ENCODE data around the gene CALN1. TPM values are rescaled to one million over a fixed set of nuclear protein-coding genes. Genes with fewer than 3 reads are reported as not detected.

Gene CALN1
- total and polyA plus RNA-seq, 2 of the 8 experiments (the other 6 are each of a cell fraction or from before 2014, with no cell fraction given) = 6.4 to 15.2 TPM

DNA sequence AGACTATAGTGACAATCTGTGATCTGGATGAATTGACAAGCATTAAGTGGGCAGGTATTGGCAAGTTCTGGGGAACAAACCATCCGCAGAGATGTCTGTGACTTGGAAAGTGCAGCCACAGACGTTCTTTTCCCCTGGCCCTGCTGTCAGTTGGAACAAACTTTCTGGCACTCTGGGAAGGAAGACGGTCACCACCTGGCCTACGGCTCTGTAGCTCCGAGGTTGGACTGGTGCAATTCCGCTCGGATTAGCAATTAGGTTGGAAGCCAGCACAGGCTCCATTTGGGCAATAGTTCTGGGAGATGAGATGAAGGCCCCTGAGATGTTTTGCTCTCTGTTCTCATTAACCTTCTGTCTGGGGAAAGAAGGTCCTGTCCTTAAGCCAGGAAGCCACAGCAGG is 437.5 kb downstream of the CALN1 start:
- H4K8ac ChIP-seq (ENCODE audit: extremely low read depth, insufficient read depth, low read length) = no peak overlapping the region
- H3K4me3 ChIP-seq (ENCODE audit: extremely low read depth in 1 of 4, insufficient read depth in 2 of 4, low read depth in 3 of 4, low read length in 4 of 4) = no peak overlapping the region
- H2BK120ac ChIP-seq (replicated peaks; ENCODE audit: low read depth, low read length) = no peak overlapping the region
- CTCF ChIA-PET (ENCODE audit: partially characterized antibody) = interaction anchor here (0.9 kb wide), 1 partner anchor 11 kb away, joined by 3 read pairs; no protein-coding TSS in a partner anchor
- no peak overlapping the region for H2BK12ac ChIP-seq (ENCODE audit: low read depth, low read length)
- H3K4me1 ChIP-seq (replicated peaks in 1 of 4; ENCODE audit: control insufficient read depth in 3 of 4, insufficient read depth in 4 of 4, low read length in 3 of 4) = no peaks in the 10 kb centered on the region
- H2BK5ac ChIP-seq (ENCODE audit: low read depth, low read length) = no peak overlapping the region
- H4K20me1 ChIP-seq (replicated peaks in 1 of 2; ENCODE audit: control insufficient read depth in 1 of 2, insufficient read depth in 2 of 2, low read length in 2 of 2) = no peaks in the 10 kb centered on the region
- H3K27me3 ChIP-seq (replicated peaks in 1 of 4; ENCODE audit: control insufficient read depth in 3 of 4, extremely low read depth in 1 of 4, insufficient read depth in 3 of 4, low read length in 3 of 4) = no peaks in the 10 kb centered on the region
- POLR2A ChIA-PET (ENCODE audit: partially characterized antibody) = no interaction called here
- no peaks in the 10 kb centered on the region for H3K9me3 ChIP-seq (ENCODE audit: insufficient read depth in 2 of 2, low read depth in 1 of 2, low read length in 1 of 2)
- TF ChIP-seq, protein P1, sequence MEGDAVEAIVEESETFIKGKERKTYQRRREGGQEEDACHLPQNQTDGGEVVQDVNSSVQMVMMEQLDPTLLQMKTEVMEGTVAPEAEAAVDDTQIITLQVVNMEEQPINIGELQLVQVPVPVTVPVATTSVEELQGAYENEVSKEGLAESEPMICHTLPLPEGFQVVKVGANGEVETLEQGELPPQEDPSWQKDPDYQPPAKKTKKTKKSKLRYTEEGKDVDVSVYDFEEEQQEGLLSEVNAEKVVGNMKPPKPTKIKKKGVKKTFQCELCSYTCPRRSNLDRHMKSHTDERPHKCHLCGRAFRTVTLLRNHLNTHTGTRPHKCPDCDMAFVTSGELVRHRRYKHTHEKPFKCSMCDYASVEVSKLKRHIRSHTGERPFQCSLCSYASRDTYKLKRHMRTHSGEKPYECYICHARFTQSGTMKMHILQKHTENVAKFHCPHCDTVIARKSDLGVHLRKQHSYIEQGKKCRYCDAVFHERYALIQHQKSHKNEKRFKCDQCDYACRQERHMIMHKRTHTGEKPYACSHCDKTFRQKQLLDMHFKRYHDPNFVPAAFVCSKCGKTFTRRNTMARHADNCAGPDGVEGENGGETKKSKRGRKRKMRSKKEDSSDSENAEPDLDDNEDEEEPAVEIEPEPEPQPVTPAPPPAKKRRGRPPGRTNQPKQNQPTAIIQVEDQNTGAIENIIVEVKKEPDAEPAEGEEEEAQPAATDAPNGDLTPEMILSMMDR (IDR thresholded peaks at IDR 0.05; ENCODE audit: control extremely low read depth in 1 of 3, insufficient read depth in 1 of 3, low read depth in 1 of 3, low read length in 3 of 3) = no peak
- no peak for TF ChIP-seq SRF (IDR thresholded peaks at IDR 0.05; ENCODE audit: low read depth, low read length)
- H3K14ac ChIP-seq (ENCODE audit: insufficient read length) = no peak overlapping the region
- H3K4ac ChIP-seq (replicated peaks; ENCODE audit: insufficient read length, low read depth, low read length) = no peak overlapping the region
- no peak overlapping the region for H2BK20ac ChIP-seq (ENCODE audit: low read length)
- no peak overlapping the region for H4K5ac ChIP-seq (ENCODE audit: insufficient read length, low read depth, low read length)
- no peak overlapping the region for H3K4me2 ChIP-seq (ENCODE audit: insufficient read depth in 1 of 2, low read depth in 2 of 2, low read length in 2 of 2)
- H3K18ac ChIP-seq (ENCODE audit: extremely low read depth, low read length) = no peak overlapping the region
- H3K9ac ChIP-seq (replicated peaks in 1 of 4; ENCODE audit: extremely low read depth in 1 of 4, low read depth in 3 of 4, low read length in 3 of 4) = no peak overlapping the region
- FAIRE-seq (no peak), DNase-seq (ENCODE audit: low read depth in 1 of 2, low spot score in 2 of 2) (no peak)
- H3K79me1 ChIP-seq (ENCODE audit: low read depth, low read length) = no peaks in the 10 kb centered on the region
- H2BK15ac ChIP-seq (ENCODE audit: low read length) = no peak overlapping the region
- H4K91ac ChIP-seq (replicated peaks; ENCODE audit: insufficient read length, low read length) = no peak overlapping the region
- no peak overlapping the region for H2AK5ac ChIP-seq (ENCODE audit: low read depth, low read length)
- H3K79me2 ChIP-seq (ENCODE audit: control insufficient read depth in 1 of 2, insufficient read depth in 2 of 2, low read length in 2 of 2) = no peaks in the 10 kb centered on the region
- no peak overlapping the region for H3K23ac ChIP-seq (ENCODE audit: insufficient read length)
- H3K27ac ChIP-seq (ENCODE audit: low read depth, low read length) = no peak overlapping the region
- H3K56ac ChIP-seq (replicated peaks; ENCODE audit: insufficient read length, low read depth, low read length) = no peak overlapping the region
- H2AFZ ChIP-seq (ENCODE audit: low read length) = no peak overlapping the region
- H3K36me3 ChIP-seq (ENCODE audit: control insufficient read depth in 2 of 4, insufficient read depth in 4 of 4, low read length in 3 of 4) = no peaks in the 10 kb centered on the region
- H3K23me2 ChIP-seq (ENCODE audit: low read depth, low read length) = no peaks in the 10 kb centered on the region; the same call in 1 of the 2 replicates
- WGBS, 2 experiments (ENCODE audit: extremely low coverage in 1 of 2, insufficient coverage in 1 of 2, insufficient read length in 1 of 2, insufficient replicate concordance in 2 of 2, low coverage in 1 of 2, low lambda C conversion rate in 2 of 2, missing lambda C conversion rate in 1 of 2) = 91% methylated on average over 7 of the region's 7 CpGs; no CpG with 5 or more reads in 1 of the 2 experiments

Measured in H1 (cell line).